ENCODE results near the gene PRICKLE2.

Gene PRICKLE2

GRCh38 chr3:64268926-64269325 is 43.7 kb upstream of the PRICKLE2 start:
- Histone ChIP-seq H3F3A (ENCODE audit: insufficient read depth, low read length) (no peaks in the 10 kb centered on the region), H3K4me2 (ENCODE audit: low read depth, low read length) (no peak overlapping the region), H3K4me3 (ENCODE audit: low read length) (no peak overlapping the region), H2AFZ (ENCODE audit: low read length) (no peak overlapping the region), H3K79me2 (ENCODE audit: low read length) (no peaks in the 10 kb centered on the region), H3K4me1 (ENCODE audit: low read length) (no peaks in the 10 kb centered on the region), H3K9me3 (replicated peaks; ENCODE audit: insufficient read depth, low read length) (no peaks in the 10 kb centered on the region), H3K27me3 (replicated peaks; ENCODE audit: insufficient read depth, low read length) (no peaks in the 10 kb centered on the region), H3K9me2 (replicated peaks; ENCODE audit: insufficient read depth, low read length) (no peaks in the 10 kb centered on the region), H4K20me1 (ENCODE audit: insufficient read depth, low read length) (no peaks in the 10 kb centered on the region), H3K36me3 (replicated peaks; ENCODE audit: insufficient read depth, low read length) (no peaks in the 10 kb centered on the region), H3K27ac (ENCODE audit: low read length) (no peak overlapping the region), H3K9ac (ENCODE audit: low read length) (no peak overlapping the region)
- no peak for DNase-seq
- no peak for TF ChIP-seq EZH2 (optimal IDR thresholded peaks at IDR 0.05; ENCODE audit: low read depth, low read length)
- TF ChIP-seq EZH2phosphoT487 (IDR thresholded peaks at IDR 0.05; ENCODE audit: low read length) = no peak
- TF ChIP-seq CTCF (IDR thresholded peaks at IDR 0.05; ENCODE audit: low read length) = no peak

- Histone ChIP-seq H3K4me2 (ENCODE audit: low read depth, low read length) (no peak overlapping the region), H3K4me3 (ENCODE audit: low read length) (no peak overlapping the region)
Measured at GRCh38 chr3:64267721-64268604, 42.7 kb upstream of the PRICKLE2 start.

GRCh38 chr3:64266983-64267382 is 41.7 kb upstream of the PRICKLE2 start:
- Histone ChIP-seq H3K27me3 (replicated peaks; ENCODE audit: insufficient read depth, low read length) (no peaks in the 10 kb centered on the region), H3K9ac (ENCODE audit: low read length) (no peak overlapping the region), H3K27ac (ENCODE audit: low read length) (no peak overlapping the region), H3F3A (ENCODE audit: insufficient read depth, low read length) (no peaks in the 10 kb centered on the region), H3K9me2 (replicated peaks; ENCODE audit: insufficient read depth, low read length) (no peaks in the 10 kb centered on the region), H3K9me3 (replicated peaks; ENCODE audit: insufficient read depth, low read length) (no peaks in the 10 kb centered on the region), H2AFZ (ENCODE audit: low read length) (no peak overlapping the region), H3K4me1 (ENCODE audit: low read length) (no peaks in the 10 kb centered on the region), H4K20me1 (ENCODE audit: insufficient read depth, low read length) (no peaks in the 10 kb centered on the region), H3K79me2 (ENCODE audit: low read length) (no peaks in the 10 kb centered on the region), H3K4me3 (ENCODE audit: low read length) (no peak overlapping the region), H3K4me2 (ENCODE audit: low read depth, low read length) (no peak overlapping the region), H3K36me3 (replicated peaks; ENCODE audit: insufficient read depth, low read length) (no peaks in the 10 kb centered on the region)
- DNase-seq = no peak
- TF ChIP-seq CTCF (IDR thresholded peaks at IDR 0.05; ENCODE audit: low read length) (no peak), EZH2phosphoT487 (IDR thresholded peaks at IDR 0.05; ENCODE audit: low read length) (no peak), EZH2 (optimal IDR thresholded peaks at IDR 0.05; ENCODE audit: low read depth, low read length) (no peak)

More at GRCh38 chr3:64267721-64268604, 42.7 kb upstream of the PRICKLE2 start:
- H3K9ac ChIP-seq (ENCODE audit: low read length) = no peak overlapping the region
- H3K36me3 ChIP-seq (replicated peaks; ENCODE audit: insufficient read depth, low read length) = no peaks in the 10 kb centered on the region
- no peak overlapping the region for H2AFZ ChIP-seq (ENCODE audit: low read length)
- H4K20me1 ChIP-seq (ENCODE audit: insufficient read depth, low read length) = no peaks in the 10 kb centered on the region
- no peaks in the 10 kb centered on the region for H3K9me2 ChIP-seq (replicated peaks; ENCODE audit: insufficient read depth, low read length)
- DNase-seq = no peak
- TF ChIP-seq EZH2 (optimal IDR thresholded peaks at IDR 0.05; ENCODE audit: low read depth, low read length) (no peak), EZH2phosphoT487 (IDR thresholded peaks at IDR 0.05; ENCODE audit: low read length) (no peak), CTCF (IDR thresholded peaks at IDR 0.05; ENCODE audit: low read length) (no peak)
- H3K27me3 ChIP-seq (replicated peaks; ENCODE audit: insufficient read depth, low read length) = no peaks in the 10 kb centered on the region
- H3K9me3 ChIP-seq (replicated peaks; ENCODE audit: insufficient read depth, low read length) = no peaks in the 10 kb centered on the region
- H3K27ac ChIP-seq (ENCODE audit: low read length) = no peak overlapping the region
- H3K4me1 ChIP-seq (ENCODE audit: low read length) = no peaks in the 10 kb centered on the region
- no peaks in the 10 kb centered on the region for H3K79me2 ChIP-seq (ENCODE audit: low read length)
- no peaks in the 10 kb centered on the region for H3F3A ChIP-seq (ENCODE audit: insufficient read depth, low read length)

All from MM.1S (cell line).